ENCODE measurements around the gene JAK1.

- TF ChIP-seq POLR2A (IDR thresholded peaks at IDR 0.05) (no peak), CTCF (IDR thresholded peaks at IDR 0.05) (no peak)
Measured at GRCh38 chr1:64829411-64830029, 136.8 kb downstream of the JAK1 start.

Data from sigmoid colon (tissue), 3 donors.